H9 (cell line): Measurements from ENCODE around the gene TENM3. TPM values are rescaled to one million over a fixed set of nuclear protein-coding genes. Genes with fewer than 3 reads are reported as not detected.

ENCODE experiments used
- DNase-seq: peaks from one replicate; pipeline ENCODE4 v3.0.0-alpha.2; 2017
- H2AFZ ChIP-seq: one replicate; pipeline ENCODE4 v1.6.1; 2013; ENCODE audit warnings: mild to moderate bottlenecking, low read length, control low read depth, moderate library complexity
- H2AK5ac ChIP-seq: 2 replicates; pipeline ENCODE4 v1.6.1; 2013; ENCODE audit warnings: low read length, control low read depth, mixed read lengths; ENCODE audit not compliant: insufficient read length
- H2BK120ac ChIP-seq: one replicate; pipeline ENCODE4 v1.6.1; 2013; ENCODE audit warnings: low read depth, mild to moderate bottlenecking, low read length, control low read depth, inconsistent platforms; ENCODE audit not compliant: poor library complexity, severe bottlenecking
- H2BK12ac ChIP-seq: 2 replicates; pipeline ENCODE4 v1.6.1; 2013; ENCODE audit warnings: low read length, control low read depth, mixed read lengths, low read depth; ENCODE audit not compliant: insufficient read length
- H2BK15ac ChIP-seq: 2 replicates; pipeline ENCODE4 v1.6.1; 2013; ENCODE audit warnings: low read depth, low read length, control low read depth
- H2BK20ac ChIP-seq: one replicate; pipeline ENCODE4 v1.6.1; 2013; ENCODE audit warnings: low read depth, mild to moderate bottlenecking, low read length, control low read depth, inconsistent platforms; ENCODE audit not compliant: poor library complexity, severe bottlenecking
- H2BK5ac ChIP-seq: 2 replicates; pipeline ENCODE4 v1.6.1; 2013; ENCODE audit warnings: low read length, control low read depth, mixed read lengths; ENCODE audit not compliant: insufficient read length
- H3K14ac ChIP-seq: 2 replicates; pipeline ENCODE4 v1.6.1; 2013; ENCODE audit warnings: low read length, control low read depth; ENCODE audit not compliant: insufficient read depth
- H3K18ac ChIP-seq: 2 replicates; pipeline ENCODE4 v1.6.1; 2013; ENCODE audit warnings: low read depth, mild to moderate bottlenecking, mixed read lengths, low read length, control low read depth; ENCODE audit not compliant: insufficient read length
- H3K23ac ChIP-seq: 2 replicates; pipeline ENCODE4 v1.6.1; 2013; ENCODE audit warnings: low read length, control low read depth, mixed read lengths, low read depth; ENCODE audit not compliant: insufficient read length
- H3K23me2 ChIP-seq: 2 replicates; pipeline ENCODE4 v1.6.1; 2013; ENCODE audit warnings: low read depth, mild to moderate bottlenecking, mixed read lengths, low read length, control low read depth; ENCODE audit not compliant: insufficient read length, poor library complexity, severe bottlenecking
- H3K27ac ChIP-seq: 2 replicates; pipeline ENCODE4 v1.5.1; 2013; ENCODE audit warnings: low read length, control low read depth, mixed read lengths, low read depth; ENCODE audit not compliant: insufficient read length
- H3K27me3 ChIP-seq: 2 replicates; pipeline ENCODE4 v1.6.1; 2013; ENCODE audit warnings: low read length, control low read depth, inconsistent platforms; ENCODE audit not compliant: insufficient read depth
- H3K4ac ChIP-seq: 2 replicates; pipeline ENCODE4 v1.6.1; 2013; ENCODE audit warnings: low read depth, mild to moderate bottlenecking, control low read depth, inconsistent platforms, low read length, moderate library complexity
- H3K4me1 ChIP-seq: 2 replicates; pipeline ENCODE4 v1.6.1; 2013; ENCODE audit warnings: low read length, control low read depth, inconsistent platforms; ENCODE audit not compliant: insufficient read depth
- H3K4me2 ChIP-seq: 2 replicates; pipeline ENCODE4 v1.6.1; 2013; ENCODE audit warnings: low read length, control low read depth, mixed read lengths; ENCODE audit not compliant: insufficient read length, insufficient read depth
- H3K56ac ChIP-seq: 2 replicates; pipeline ENCODE4 v1.6.1; 2013; ENCODE audit warnings: low read depth, mild to moderate bottlenecking, mixed read lengths, low read length, control low read depth; ENCODE audit not compliant: insufficient read length
- H3K79me1 ChIP-seq: 2 replicates; pipeline ENCODE4 v1.6.1; 2013; ENCODE audit warnings: low read depth, mild to moderate bottlenecking, moderate library complexity, low read length, control low read depth, inconsistent platforms; ENCODE audit not compliant: insufficient read depth, poor library complexity, severe bottlenecking
- H3K79me2 ChIP-seq: 2 replicates; pipeline ENCODE4 v1.6.1; 2013; ENCODE audit warnings: low read length, control low read depth, inconsistent platforms; ENCODE audit not compliant: insufficient read depth
- H3K9ac ChIP-seq: 2 replicates; pipeline ENCODE4 v1.6.1; 2013; ENCODE audit warnings: low read length, control low read depth, mixed read lengths; ENCODE audit not compliant: insufficient read length; ENCODE audit errors: extremely low read depth
- H3K9me3 ChIP-seq: one replicate; pipeline ENCODE4 v1.6.1; 2013; ENCODE audit warnings: low read depth, low read length, inconsistent platforms; ENCODE audit not compliant: control insufficient read depth
- H3T11ph ChIP-seq: one replicate; pipeline ENCODE4 v1.6.1; 2013; ENCODE audit warnings: mild to moderate bottlenecking, low read length, control low read depth, inconsistent platforms
- H4K20me1 ChIP-seq: one replicate; pipeline ENCODE4 v1.6.1; 2013; ENCODE audit not compliant: control insufficient read depth, insufficient read length, insufficient read depth
- H4K5ac ChIP-seq: 2 replicates; pipeline ENCODE4 v1.6.1; 2013; ENCODE audit warnings: low read depth, mild to moderate bottlenecking, mixed read lengths, low read length, control low read depth; ENCODE audit not compliant: insufficient read length
- H4K8ac ChIP-seq: replicated peaks from 2 replicates; pipeline ENCODE4 v1.6.1; 2013; ENCODE audit warnings: low read length, control low read depth, mixed read lengths, low read depth; ENCODE audit not compliant: insufficient read length
- H4K91ac ChIP-seq: 2 replicates; pipeline ENCODE4 v1.6.1; 2013; ENCODE audit warnings: low read depth, mild to moderate bottlenecking, moderate library complexity, mixed read lengths, low read length, control low read depth; ENCODE audit not compliant: insufficient read length
- H3K27ac Mint-ChIP-seq, 3 experiments: 2 replicates in 2 of 3; 3 replicates in 1 of 3; pipeline ENCODE4 v1.8.0; 2020 to 2021; ENCODE audit warnings: mixed read lengths in 3 of 3, mild to moderate bottlenecking in 1 of 3, moderate library complexity in 1 of 3
- H3K27me3 Mint-ChIP-seq: 2 replicates; pipeline ENCODE4 v1.8.0; 2021; ENCODE audit warnings: low read depth, mild to moderate bottlenecking, moderate library complexity, mixed read lengths
- H3K36me3 Mint-ChIP-seq, 3 experiments: 2 replicates in 2 of 3; 3 replicates in 1 of 3; pipeline ENCODE4 v1.8.0; 2020 to 2021; ENCODE audit warnings: low read depth in 3 of 3, mixed read lengths in 3 of 3; ENCODE audit not compliant: insufficient read depth in 1 of 3
- H3K4me1 Mint-ChIP-seq, 2 experiments: 2 replicates each; pipeline ENCODE4 v1.8.0; 2020; ENCODE audit warnings: mixed read lengths in 2 of 2
- H3K4me3 Mint-ChIP-seq, 2 experiments: 2 replicates in 1 of 2; 3 replicates in 1 of 2; pipeline ENCODE4 v1.8.0; 2020 to 2021; ENCODE audit warnings: mild to moderate bottlenecking in 2 of 2, mixed read lengths in 2 of 2, moderate library complexity in 1 of 2
- H3K9me3 Mint-ChIP-seq, 2 experiments: 2 replicates in 1 of 2; 3 replicates in 1 of 2; pipeline ENCODE4 v1.8.0; 2020; ENCODE audit warnings: mild to moderate bottlenecking in 2 of 2, mixed read lengths in 2 of 2, moderate library complexity in 1 of 2
- CTCF ChIP-seq: fragments of 200-600 bp; sonication (generic); conservative IDR thresholded peaks from 3 replicates; pipeline ENCODE4 v1.8.0; 2021; ENCODE audit warnings: antibody characterized with exemption, mild to moderate bottlenecking
- WGBS: extraction: QIAGEN DNeasy Blood & Tissue Kit; methylation state at CpG from one replicate; pipeline ENCODE4 v1.1.7; 2013; ENCODE audit warnings: missing lambda C conversion rate, low lambda C conversion rate, mixed read lengths; ENCODE audit not compliant: insufficient read length; ENCODE audit errors: extremely low coverage; 5-methylcytosine and 5-hydroxymethylcytosine counted together
- total RNA-seq: library from RNA; stranded (reverse); gene quantifications from 2 replicates; pipeline ENCODE4 v1.2.1, GENCODE V29; 2021

Gene TENM3
- total RNA-seq, 1 experiment from 2014 or later = 49.6 TPM

DNA sequence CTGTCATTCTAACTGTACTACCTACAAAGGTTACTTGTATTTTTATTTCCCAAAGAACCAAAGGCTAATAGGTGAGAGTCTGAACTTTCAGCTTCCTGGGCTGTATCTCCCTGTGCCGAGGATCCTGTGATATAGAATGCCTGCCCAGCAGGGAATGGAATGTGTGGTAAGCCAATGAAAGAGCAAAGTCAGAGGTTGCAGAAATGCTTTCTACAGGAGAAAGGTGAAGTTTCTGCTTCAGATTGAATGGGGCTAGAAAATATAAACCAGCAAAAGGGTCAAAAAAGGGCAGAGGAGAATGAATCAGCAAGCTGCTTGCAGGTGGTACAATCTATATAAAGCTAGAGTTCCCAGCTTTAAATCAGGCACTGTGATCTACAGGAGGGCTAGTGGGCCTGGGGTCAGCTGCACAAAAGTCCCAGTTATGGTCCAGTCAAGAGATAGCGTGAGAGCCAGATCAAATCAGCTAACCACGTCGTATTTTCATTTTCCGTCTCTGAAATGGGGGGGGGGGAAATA lies 527.9 kb downstream of the TENM3 start:
- H2AFZ ChIP-seq = no peak overlapping the region
- no peak overlapping the region for H2BK12ac ChIP-seq
- H3K27ac ChIP-seq = no peak overlapping the region
- Mint-ChIP-seq H3K27me3 (no peaks in the 10 kb centered on the region), H3K4me3 (no peak overlapping the region), H3K27ac (no peak overlapping the region), H3K9me3 (no peaks in the 10 kb centered on the region), H3K36me3 (peaks cover 16 to 28% (median 18%) of the 10 kb centered on the region in 3 experiments), H3K4me1 (peaks cover 23 to 38% of the 10 kb centered on the region in 2 experiments)
- H2BK5ac ChIP-seq = no peak overlapping the region
- H3K4me1 ChIP-seq = peaks cover 5% of the 10 kb centered on the region; the same call in 1 of the 2 replicates
- H3K4ac ChIP-seq = no peak overlapping the region
- no peak for TF ChIP-seq CTCF
- H2BK20ac ChIP-seq = no peak overlapping the region
- no peak overlapping the region for H2BK15ac ChIP-seq
- no peak overlapping the region for H2AK5ac ChIP-seq
- H2BK120ac ChIP-seq = no peak overlapping the region
- H4K91ac ChIP-seq = no peak overlapping the region
- no peaks in the 10 kb centered on the region for H3K27me3 ChIP-seq
- no CpG with 5 or more reads among the region's 5 CpGs for WGBS
- H3K9ac ChIP-seq = no peak overlapping the region
- H3K79me1 ChIP-seq = no peaks in the 10 kb centered on the region
- no peaks in the 10 kb centered on the region for H4K20me1 ChIP-seq
- H4K8ac ChIP-seq = no peak overlapping the region
- H3K79me2 ChIP-seq = no peaks in the 10 kb centered on the region
- no peaks in the 10 kb centered on the region for H3K9me3 ChIP-seq
- H3K14ac ChIP-seq = no peak overlapping the region
- DNase-seq = peak; percentile 40
- no peak overlapping the region for H3K4me2 ChIP-seq
- no peak overlapping the region for H4K5ac ChIP-seq
- H3K23me2 ChIP-seq = no peaks in the 10 kb centered on the region
- no peak overlapping the region for H3K56ac ChIP-seq
- no peak overlapping the region for H3K18ac ChIP-seq
- no peak overlapping the region for H3T11ph ChIP-seq
- H3K23ac ChIP-seq = no peak overlapping the region
